ENCODE results near the gene MYBPH.

DNA sequence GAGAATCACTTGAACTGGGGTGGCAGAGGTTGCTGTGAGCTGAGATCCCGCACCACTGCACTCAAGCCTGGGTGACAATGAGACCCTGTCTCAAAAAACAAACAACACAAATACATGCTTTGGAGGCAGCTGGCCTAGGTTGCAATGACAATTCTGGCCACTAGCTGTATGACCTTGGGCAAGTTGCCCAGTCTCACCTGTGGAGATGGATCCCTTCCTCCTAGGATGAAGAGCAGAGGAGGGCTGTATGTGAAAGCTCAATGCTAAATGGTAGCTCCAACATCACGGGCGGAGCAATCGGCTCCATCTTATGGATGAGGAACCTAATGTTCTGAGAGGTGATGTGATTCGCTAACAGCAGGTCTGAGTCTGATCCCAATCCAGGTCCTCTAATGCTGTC, 27.5 kb downstream of the MYBPH start:
- TF ChIP-seq, protein P1, sequence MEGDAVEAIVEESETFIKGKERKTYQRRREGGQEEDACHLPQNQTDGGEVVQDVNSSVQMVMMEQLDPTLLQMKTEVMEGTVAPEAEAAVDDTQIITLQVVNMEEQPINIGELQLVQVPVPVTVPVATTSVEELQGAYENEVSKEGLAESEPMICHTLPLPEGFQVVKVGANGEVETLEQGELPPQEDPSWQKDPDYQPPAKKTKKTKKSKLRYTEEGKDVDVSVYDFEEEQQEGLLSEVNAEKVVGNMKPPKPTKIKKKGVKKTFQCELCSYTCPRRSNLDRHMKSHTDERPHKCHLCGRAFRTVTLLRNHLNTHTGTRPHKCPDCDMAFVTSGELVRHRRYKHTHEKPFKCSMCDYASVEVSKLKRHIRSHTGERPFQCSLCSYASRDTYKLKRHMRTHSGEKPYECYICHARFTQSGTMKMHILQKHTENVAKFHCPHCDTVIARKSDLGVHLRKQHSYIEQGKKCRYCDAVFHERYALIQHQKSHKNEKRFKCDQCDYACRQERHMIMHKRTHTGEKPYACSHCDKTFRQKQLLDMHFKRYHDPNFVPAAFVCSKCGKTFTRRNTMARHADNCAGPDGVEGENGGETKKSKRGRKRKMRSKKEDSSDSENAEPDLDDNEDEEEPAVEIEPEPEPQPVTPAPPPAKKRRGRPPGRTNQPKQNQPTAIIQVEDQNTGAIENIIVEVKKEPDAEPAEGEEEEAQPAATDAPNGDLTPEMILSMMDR (IDR thresholded peaks at IDR 0.05; ENCODE audit: borderline replicate concordance, extremely low read depth, low read length, poor library complexity, severe bottlenecking), result peak; percentile 55
- TF ChIP-seq EZH2 (IDR thresholded peaks at IDR 0.05; ENCODE audit: borderline replicate concordance, low read depth, low read length, severe bottlenecking), result no peak

Measured in DND-41 (cell line).